Esophagus squamous epithelium (tissue), 4 donors: Measurements from ENCODE around the gene HMG20A.

Source experiments
- CTCF ChIP-seq, 6 experiments: fragments of 450-650 bp in 4 of 6; fragments of 200-600 bp in 2 of 6; sonication (generic) in 2 of 6; IDR thresholded peaks; one replicate each; pipeline ENCODE4 v1.5.1; 2016 to 2019; ENCODE audit warnings: antibody characterized with exemption in 6 of 6, mild to moderate bottlenecking in 4 of 6, moderate library complexity in 4 of 6
- POLR2A ChIP-seq, 4 donors: fragments of 450-650 bp; IDR thresholded peaks; one replicate each; pipeline ENCODE4 v1.6.1; 2017; ENCODE audit warnings: antibody characterized with exemption in 4 of 4, mild to moderate bottlenecking in 4 of 4, moderate library complexity in 3 of 4

- TF ChIP-seq CTCF (IDR thresholded peaks at IDR 0.05) (no peak), POLR2A (IDR thresholded peaks at IDR 0.05) (no peak)
Observed at GRCh38 chr15:77461486-77461885, 40.8 kb downstream of the HMG20A start.
